ENCODE measurements around the gene BCORL1.

Gene BCORL1

GRCh38 chrX:130100180-130100579, 117.7 kb downstream of the BCORL1 start:
- DNase-seq = no peak

DNA sequence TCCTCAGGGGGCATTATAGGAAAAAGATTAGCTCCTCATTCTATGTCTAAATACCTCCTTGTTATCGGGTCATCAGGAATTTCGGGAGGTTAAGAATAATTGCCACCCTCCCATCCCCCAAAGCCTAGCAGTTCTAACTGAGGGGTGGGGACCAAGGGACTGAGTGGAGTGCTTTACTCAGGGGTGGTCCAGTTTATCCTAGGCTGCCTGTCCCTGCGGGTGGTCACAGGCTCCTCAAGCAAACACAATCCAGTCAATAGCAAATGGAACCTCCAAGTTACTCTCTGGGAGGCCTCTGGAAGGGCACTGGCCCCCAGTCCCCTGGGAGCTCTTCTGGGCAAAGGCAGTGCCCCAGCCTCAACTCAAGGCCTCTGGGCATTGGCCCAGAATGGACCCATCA, 121.2 kb downstream of the BCORL1 start:
- no peak for DNase-seq

DNA sequence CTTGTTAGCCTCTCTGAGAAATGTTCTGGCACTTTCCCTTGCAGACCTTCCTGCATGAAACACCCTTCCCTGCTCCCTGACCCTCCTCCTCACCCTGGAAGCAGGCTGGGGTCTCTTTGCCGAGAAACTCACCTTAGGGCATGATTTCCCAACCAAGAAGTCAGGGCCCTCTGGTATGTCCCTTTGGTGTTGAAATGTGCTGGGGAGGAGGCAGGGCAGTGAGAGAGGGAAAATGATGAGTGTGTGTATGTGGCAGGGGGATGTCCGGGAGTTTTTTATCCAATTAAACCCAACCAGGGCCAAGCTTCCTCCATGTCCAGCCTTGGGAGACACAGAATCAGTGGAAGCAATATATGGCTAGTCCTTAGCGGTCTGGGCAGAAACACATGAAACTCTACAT, 122.8 kb downstream of the BCORL1 start:
- no peak for DNase-seq

GRCh38 chrX:130106071-130106470, 123.6 kb downstream of the BCORL1 start:
- DNase-seq = no peak

Data from NCI-H526 treated with DMSO at 0.1 percent for 48 hours (cell line).